HG03575 (cell line): ENCODE measurements around the gene TBX3.

Experiments
- ATAC-seq: cut with Tn5 transposase; IDR thresholded peaks from one replicate; pipeline ENCODE4 v1.9.1; 2021; ENCODE audit not compliant: unreplicated experiment, insufficient number of reproducible peaks, low FRiP score; ENCODE audit errors: extremely low read depth

The TBX3 gene

DNA sequence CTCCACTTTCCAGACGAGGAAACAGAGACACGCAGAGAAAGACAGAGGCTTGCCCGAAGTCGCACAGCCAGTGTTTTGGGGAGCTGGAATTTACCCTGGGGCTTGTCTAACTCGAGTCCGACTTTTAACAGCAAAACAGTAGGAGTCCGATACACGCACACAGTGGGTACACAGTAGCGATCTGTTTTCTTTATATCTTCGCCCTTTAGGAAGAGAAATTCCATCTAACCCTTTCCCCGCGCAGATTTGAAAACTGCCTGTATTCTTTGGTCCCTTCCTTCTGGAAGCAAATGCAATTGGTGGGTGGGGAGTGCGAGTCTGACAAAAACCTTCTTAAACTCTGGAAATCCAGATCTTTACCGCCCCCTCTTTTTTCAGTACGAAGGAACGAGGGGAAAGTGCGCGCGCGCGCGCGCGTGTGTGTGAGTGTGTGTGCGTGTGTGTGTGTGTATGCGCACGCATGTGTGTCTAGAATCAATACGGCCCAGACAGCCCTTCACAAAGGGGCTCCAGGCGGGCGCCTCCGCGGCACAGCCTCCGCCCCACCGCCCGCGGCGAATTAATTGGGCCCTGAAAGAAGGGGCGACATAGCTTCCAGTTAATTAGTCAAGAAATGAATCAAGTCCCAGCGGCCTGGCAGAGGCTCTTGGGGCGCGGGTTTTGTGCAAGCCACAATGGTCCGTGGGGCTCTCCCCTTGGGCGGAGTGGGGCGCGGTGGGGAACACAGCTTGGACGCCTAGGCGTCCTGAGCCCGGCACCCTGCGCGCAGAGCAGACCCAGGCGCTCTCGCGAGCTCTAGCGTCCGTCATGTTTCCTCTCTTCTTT, 14.0 kb upstream of the TBX3 start:
- no peak for ATAC-seq

DNA sequence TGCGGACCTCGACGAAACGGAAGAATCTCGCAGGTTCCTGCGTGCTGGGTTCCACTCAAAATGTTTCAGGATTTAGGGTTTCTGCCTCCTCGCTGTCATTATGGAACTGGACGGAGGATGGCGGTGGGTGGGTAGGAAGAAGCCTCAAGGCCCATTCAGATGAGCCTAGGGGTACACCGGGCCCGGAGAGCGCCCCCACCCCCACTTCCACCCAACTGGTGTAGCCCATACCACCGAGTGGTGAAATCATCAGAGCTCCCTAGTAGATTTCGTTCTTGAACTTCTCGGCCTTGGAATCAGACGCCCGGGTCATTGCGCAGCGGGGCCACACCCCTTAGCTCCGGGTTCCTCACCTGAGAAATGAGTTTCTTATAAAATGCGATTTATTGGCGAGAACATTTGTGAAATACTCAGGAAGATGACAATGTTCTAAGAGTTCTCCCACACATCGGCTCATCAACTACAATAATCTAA, 13.3 kb upstream of the TBX3 start:
- ATAC-seq: no peak

DNA sequence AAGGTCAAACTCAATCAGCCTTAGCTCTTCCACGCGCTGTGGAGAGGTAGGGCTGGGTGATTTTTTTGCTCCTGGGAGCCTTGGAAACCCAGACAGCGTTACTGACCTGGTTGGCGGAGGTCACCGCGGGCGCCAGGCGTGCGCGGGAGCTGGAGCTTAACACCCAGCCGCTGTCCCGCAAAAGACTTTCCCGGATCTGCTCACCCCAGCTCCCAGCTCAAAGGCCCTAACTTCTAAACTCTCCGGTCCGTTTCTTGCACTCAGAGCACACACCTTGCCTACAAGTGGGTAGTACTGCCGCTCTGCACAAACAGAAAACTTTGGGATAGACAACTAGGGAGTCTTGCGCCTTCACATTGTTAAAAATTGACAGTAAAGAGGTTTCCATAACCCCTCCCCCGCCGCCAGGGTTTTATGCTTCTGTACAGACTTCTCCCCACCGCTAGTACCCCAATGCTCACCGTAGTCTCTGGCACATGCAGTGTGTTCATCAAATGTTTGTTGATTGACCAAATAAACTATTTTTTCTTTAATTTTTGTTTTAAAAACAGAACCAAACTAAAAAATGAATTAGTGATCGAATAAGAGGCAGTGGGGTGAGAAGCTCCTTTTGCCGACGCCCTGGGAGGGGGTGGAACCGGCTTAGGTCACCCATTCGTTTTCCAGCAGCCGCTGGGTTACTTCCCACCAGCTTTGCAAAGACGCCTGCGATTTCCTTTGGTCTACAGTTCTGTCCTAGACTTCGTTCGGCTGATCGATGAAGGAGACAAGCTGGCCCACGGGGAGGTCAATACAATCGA, 12.7 kb upstream of the TBX3 start:
- no peak for ATAC-seq

DNA sequence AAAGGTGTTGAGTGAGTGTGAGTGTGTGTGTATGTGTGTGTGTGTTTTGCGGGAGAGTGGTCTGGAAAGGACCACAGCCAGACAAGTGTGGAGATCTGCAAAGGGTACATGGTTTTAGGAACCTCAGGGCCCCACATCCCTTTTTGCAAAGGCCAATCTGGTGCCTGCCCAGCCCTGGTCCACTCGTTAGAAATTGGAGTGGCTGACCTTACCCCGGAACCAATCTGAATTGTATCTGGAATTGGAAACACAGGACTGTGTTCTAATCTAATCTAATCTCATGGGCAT, 11.3 kb upstream of the TBX3 start:
- ATAC-seq: no peak

DNA sequence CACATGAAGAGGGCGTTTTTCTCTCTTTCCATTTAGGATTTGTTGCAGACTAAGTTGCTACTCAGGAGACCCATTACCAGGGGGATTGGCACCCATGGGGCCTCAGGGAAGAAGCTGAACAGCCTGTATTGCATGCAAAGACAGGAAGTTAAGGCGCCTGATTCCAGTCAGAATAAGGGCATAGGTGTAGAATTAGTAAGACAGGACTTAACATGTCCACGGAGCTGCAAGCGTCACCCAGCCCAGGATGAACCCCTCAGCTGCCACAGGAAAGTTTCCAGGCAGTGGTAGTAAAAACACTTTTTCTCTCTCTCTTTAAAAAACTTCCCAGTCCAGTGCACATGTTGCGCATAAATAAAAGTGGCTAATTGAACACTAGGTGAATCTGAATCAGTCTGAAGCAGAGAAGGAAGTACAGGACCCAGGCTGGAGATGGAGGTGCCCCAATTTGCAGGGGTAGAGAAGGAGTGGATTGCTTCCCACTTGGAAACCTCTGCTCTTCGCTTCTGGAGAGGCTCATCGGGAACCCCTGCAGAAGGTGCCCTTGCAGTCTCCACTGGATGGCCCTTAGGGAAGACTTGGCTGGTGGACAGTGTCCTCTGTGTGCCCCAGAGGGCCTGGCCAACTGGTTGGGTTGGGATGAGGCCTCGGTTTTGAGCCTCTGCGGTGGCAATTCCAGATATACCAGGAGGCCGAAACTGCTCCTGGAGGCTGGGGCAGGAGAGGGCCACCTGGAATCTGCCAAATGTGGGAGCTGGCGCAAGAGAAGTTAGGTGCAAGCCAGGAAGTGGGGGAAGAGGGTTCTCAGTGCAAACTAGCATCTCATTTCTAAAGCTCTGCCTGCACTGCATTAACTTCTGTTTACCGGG, 10.7 kb upstream of the TBX3 start:
- ATAC-seq: no peak

DNA sequence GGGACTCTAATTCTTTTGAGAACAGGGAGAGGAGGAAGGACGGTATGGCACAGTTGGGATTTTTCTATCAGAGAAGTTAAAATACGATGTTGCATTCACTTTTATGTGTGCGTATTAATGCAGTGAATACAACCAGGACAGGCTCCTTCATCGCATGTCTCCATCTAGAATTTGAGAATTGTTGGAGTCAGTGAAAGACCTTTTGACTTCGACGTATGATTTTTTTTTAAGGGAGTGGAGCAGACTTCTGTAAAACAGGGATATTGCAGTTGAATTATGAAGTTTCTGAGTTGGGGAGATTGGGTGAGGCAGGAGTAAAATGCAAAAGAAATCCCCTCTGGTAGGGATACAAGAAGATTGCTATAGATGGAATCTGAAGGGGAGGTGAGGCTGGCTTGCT, 9.6 kb upstream of the TBX3 start:
- ATAC-seq: no peak

DNA sequence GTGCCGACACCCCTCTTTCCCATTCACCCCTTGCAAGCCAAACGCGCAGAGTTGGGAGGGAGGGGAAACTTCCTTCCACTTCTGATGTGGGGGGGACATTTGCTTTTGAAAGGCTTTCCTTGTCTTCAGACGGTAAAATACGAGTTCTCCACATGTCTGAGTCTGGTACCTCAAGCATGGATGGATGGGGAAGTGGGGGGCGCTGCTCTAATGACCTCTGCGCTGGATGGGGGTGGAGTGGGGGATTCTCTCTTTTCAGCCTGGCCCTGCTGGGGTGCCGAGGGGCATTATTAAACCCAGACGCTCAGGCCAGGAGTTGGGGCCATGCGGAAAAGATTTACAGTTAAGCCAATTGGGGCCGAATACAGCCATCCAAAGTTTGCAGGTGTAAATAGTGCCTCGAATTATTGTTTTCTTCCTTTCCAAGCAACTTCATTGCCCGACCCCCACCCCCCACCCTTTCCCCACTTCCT, 9.1 kb upstream of the TBX3 start:
- ATAC-seq: no peak

DNA sequence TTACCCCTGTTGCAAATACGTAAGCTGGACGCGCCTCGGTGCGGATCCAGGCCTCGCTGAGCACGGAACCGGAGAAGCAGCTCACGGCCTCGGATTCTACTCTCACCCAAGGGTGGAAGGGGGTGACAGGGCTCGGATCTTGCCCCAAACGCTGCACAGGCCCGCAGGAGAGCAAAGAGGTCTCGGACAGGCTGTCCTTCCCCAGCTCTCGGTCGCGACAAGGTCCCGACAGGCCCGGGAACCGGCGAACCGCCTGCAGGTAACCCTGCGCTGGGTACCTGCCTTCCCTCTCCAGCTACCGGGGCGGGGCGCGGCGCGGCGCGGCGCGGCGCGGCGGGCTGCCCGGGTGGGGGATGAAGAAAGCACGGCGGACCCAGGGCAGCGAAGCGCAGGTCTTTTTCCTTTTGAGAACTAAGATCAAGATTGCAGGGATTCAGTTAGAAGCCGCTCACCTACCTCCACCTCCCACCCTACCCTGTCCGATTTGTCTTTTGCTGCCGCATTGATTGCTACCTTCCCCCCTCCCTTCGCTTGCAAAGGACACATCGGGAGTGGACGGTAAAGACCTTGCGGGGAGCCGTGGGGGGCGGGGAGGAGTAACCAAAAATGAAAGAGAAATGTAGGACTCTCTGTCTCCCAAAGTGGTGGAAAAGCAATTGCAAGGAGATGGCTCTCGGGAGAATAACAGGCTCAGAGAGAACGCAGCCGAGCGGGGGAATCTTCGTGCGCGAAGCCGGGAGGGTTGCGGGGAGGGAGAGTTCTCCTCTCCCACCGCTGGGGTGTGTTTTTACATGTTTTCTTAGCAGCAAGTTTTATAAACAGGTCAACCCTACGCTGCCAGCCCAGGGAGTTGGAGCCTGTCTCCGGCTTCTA, 8.4 kb upstream of the TBX3 start:
- no peak for ATAC-seq

DNA sequence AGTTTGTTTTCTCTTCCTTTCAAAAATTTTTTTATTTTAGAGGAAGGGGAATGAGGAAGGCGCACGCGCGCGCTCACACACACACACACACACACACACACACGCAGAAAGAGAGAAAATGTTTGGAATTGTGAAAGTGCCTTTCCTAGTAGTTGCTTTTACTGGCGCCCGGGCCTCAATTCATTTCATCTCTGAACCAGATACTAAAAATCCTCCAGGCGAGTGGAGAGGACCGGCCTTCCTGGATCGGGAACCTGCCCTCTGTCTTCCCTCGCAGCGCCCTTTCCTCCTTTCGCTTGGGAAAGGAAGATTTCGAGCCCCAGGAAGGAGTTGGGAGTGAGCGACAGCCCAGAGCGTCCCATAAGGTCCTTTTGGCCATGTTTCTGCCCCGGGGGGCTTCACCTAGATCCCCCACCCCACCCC, 7.8 kb upstream of the TBX3 start:
- ATAC-seq: no peak

DNA sequence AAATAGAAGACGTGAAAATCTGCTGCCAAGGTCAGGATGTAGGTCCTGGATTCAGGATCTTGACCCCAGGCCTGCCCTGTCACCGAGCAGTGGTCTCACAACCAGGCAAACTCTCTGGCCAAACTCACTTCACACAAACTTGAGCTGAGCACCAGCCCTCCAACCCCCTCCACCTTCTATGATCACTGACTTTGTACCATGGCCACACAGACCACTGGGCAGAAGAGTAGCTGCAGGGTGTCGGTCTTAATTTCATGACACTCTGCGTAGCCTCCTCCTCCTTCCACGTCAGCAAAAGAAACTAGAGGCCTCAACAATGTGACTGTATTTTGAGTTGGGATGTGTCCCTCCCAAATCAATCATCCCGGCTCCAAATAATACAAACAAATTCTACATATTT, 7.2 kb upstream of the TBX3 start:
- no peak for ATAC-seq

DNA sequence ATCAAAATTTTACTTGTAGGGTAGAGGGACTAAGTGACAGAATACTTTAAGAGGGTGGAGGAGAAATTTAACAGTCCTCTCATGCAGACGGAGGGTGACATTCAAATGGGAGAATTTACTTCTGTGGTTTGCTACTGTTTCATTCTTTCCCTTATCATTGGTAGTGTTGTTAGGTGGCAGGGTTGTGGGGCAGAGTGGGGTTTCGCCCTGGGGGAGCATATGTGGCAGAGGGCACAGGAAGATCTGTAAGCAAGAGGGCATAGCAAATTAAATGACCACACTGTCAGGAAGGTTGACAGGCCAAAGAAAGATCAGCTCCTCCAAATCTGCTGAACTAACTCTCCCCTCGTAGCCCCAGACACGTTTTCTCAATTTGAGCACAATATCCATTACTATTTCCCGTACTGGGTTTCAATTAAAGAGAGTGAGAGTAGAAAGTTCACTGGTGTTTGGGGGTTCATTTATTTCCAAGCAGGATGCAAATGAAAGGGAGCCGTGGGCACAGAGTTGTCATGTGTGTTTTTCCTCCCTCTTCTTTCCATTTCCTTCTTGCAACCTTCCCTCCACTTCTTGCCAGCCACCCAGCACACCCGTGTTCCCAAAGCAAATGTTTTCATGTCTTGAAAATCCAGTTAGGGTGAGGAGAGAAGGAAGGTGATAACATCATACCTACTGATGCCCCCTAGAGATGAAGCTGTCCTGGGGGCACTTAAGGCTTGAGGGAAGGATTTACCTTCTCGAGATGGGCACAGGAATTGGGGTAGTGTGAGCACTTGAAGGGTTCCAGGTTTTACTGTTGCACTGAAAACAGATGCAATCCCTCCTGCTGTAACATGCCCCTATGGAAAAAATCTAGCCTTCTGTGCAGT, 6.5 kb upstream of the TBX3 start:
- no peak for ATAC-seq

DNA sequence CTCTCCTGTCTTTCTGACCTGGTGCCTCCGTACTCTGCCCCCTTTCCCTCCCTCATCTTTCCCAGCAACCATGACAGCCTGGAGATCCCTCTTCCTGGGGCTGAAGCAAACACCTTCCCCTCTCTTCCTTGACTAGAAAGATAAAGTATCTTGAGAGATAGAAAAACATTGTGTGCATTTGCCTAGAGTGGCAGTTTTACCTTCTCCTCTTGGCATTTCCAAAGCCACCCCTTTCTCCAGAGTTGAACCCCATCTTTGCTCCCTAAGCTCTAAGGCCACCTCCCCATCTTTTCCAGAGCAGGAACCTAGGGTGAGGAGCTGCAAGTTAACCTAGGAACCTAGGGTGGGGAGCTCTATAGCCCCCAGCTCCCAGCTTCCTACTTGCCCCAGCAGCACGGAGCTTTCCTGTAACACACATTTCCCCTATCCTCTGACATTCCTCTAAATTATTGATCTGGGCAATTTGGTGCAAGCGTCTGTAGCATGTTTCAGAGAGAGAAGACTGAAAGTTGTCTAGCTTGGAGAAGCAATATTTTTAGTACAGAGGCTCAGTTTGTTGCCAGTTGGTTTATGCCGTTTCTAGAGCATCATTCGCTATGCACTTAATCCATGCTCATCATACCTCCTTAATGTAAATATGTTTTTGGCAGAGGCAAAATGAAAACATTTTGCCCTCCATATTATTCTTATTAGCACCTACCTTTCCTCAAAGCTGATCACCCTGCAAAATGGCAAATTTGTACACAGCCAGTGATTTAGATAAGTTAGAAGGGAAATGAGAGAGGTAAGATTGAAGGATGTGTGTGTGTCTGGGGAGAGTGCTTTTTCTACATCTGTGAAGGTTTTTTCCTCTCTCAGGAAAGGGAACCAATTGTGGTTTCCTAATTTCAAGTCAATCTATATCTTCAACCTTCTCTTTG, 5.4 kb upstream of the TBX3 start:
- no peak for ATAC-seq

DNA sequence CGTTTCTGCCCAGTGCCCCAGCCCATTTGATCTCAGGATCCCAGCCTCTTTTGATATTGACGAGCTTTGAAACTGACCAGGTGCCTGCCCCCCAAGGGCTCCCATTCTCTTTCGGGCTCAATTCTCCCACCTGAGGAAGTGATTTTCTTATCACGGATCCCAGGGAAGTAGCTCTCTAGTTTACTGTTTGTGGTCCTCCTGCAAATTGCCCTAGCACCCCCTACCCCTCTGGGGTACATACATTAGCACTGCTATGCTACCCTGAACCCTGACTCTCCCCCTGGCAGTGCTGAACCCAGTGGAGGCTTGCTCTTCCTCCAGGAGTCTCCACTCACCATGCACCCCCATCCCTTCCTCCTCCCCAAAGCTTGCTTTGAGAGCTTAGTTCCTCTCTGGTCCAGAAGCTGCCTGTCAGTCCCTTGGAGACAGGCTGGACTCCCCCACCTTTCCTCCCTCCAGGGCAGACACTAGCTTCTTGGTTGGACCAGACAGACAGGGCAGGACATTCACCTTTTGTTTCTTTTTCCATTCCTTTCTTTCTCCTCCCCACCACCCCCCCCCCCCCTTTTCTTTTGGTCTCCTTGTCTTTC, 4.4 kb upstream of the TBX3 start:
- no peak for ATAC-seq

DNA sequence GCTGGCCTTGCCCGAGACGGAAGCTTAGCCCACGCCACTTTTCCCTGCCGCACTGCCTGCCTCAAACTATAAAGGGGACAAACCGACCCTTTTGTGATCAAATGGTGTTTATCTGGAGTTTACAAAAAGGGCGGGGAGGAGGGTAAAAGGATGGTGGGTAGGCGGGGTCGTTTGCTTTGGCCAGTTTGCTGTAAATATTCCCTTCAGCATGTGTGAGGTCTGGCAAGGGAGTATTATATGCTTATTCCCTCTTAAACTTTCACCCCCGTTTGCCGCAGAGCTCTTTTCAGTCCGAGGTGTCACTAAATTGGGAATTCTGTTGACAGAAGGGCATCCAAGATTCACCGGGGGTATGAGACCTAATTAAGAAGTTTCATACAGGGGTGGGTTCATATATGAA, 3.8 kb upstream of the TBX3 start:
- no peak for ATAC-seq

DNA sequence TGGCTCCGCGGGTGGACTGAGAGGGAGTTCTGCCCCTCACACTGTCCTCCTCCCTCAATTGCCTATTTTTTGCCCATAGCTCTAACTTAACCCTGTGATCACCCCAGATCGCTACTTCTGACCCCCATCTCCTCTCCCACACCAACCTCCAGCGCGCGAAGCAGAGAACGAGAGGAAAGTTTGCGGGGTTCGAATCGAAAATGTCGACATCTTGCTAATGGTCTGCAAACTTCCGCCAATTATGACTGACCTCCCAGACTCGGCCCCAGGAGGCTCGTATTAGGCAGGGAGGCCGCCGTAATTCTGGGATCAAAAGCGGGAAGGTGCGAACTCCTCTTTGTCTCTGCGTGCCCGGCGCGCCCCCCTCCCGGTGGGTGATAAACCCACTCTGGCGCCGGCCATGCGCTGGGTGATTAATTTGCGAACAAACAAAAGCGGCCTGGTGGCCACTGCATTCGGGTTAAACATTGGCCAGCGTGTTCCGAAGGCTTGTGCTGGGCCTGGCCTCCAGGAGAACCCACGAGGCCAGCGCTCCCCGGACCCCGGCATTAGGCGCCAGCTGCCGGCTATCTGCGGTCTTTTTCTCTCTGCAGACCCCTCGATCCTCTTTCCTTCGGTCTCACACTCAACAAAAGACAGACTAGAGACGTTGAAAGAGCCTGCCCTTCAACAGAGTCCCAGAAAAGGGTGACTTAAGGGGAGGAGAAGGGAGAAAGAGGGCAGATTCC, 3.0 kb upstream of the TBX3 start:
- no peak for ATAC-seq

DNA sequence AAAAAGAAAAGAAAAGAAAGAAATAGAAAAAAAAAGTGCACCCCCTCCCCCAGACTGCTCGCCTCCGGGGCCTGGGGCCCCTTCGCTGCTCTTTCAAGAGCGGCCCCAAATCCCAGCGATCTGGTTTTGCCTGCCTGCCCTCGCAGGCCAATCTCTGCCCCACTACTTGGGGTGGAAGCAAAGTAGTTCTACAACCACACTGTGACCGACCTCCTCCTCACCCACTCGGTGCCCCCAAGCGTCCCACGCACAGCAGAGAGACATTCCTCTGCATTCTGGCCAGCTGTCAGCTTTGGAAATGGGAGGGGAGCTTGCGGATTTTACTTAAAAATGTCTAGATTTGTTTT, 2.4 kb upstream of the TBX3 start:
- no peak for ATAC-seq
